ENCODE measurements around the gene XKR8. TPM values are rescaled to one million over a fixed set of nuclear protein-coding genes. Genes with fewer than 3 reads are reported as not detected.

Gene XKR8
- total and polyA plus RNA-seq, 2 of the 13 experiments (the other 11 are each of a cell fraction or from before 2014, with no cell fraction given): 5.4 to 6.3 TPM

DNA sequence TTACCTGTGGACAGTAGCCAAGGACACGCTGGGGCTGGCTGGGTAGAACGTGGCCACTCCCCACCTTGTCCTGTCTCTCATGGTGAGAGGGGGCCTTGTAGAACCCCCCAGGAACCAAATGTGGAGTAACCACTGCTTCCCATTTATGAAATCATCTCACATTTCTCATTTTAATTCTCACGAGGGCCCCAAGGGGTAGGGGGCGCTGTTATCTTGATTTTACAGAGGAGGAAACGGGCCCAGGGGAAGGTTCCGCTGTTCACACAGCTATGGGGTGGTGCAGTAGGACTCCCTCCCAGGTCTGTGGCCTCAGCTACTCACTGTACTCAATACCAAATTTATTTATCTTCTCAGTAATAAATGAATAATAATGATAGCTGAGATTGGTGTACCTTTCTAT, 19.5 kb upstream of the XKR8 start:
- H3K4me1 ChIP-seq (ENCODE audit: insufficient read depth, low read length): peaks cover 59% of the 10 kb centered on the region
- no peaks in the 10 kb centered on the region for H3K36me3 ChIP-seq (replicated peaks in 1 of 2; ENCODE audit: control insufficient read depth in 1 of 2, insufficient read depth in 2 of 2, low read length in 2 of 2)
- no peak overlapping the region for H2AFZ ChIP-seq (ENCODE audit: low read length)
- ATAC-seq (peak; percentile 59), DNase-seq (ENCODE audit: low spot score) (peak; percentile 43), FAIRE-seq (no peak)
- no peaks in the 10 kb centered on the region for H3K9me3 ChIP-seq (ENCODE audit: low read length)
- H3K4me3 ChIP-seq (replicated peaks in 1 of 3; ENCODE audit: insufficient read depth in 1 of 3, low read depth in 2 of 3, low read length in 3 of 3): no peak overlapping the region; a peak in 1 of 6 replicates
- POLR2A ChIA-PET: no interaction called here
- H3K4me2 ChIP-seq (ENCODE audit: low read depth, low read length): 0 out of 2 replicates have a peak overlapping the region, but pooled peaks have one; percentile 10
- H3K27me3 ChIP-seq (ENCODE audit: control insufficient read depth in 1 of 2, insufficient read depth in 2 of 2, low read length in 2 of 2): no peaks in the 10 kb centered on the region
- CTCF ChIA-PET (ENCODE audit: low intra/inter-chr PET ratio, low total read pairs): no interaction called here
- intact Hi-C loops (cut with micrococcal nuclease; ENCODE audit: unreplicated experiment): no loop called here
- no peaks in the 10 kb centered on the region for H3K79me2 ChIP-seq (ENCODE audit: insufficient read depth, low read length)
- H3K27ac ChIP-seq (ENCODE audit: extremely low read length, insufficient read depth, low read length): no peak overlapping the region
- BruUV-seq (replicated peaks): no TSS peak
- no peaks in the 10 kb centered on the region for H4K20me1 ChIP-seq (ENCODE audit: insufficient read depth, low read length)
- in situ Hi-C loops (cut with HindIII; ENCODE audit: extremely low pct_ligation_motif_present, low pct_unique_long_range_greater_than_20kb): no loop called here
- no peak overlapping the region for H3K9ac ChIP-seq (ENCODE audit: insufficient read depth, low read depth, low read length)
- 8% methylated on average over 6 of the region's 6 CpGs for WGBS (ENCODE audit: low lambda C conversion rate)
- peak; percentile 30; the same call in 1 of the 2 replicates for TF ChIP-seq SMC3 (IDR thresholded peaks at IDR 0.05; ENCODE audit: low read length)
- no peak for TF ChIP-seq SRSF1 (optimal IDR thresholded peaks at IDR 0.05; ENCODE audit: low read depth, low read length)
- TF ChIP-seq ZNF296 (CRISPR knock-in tag; conservative IDR thresholded peaks at IDR 0.05): no peak
- TF ChIP-seq, protein P1, sequence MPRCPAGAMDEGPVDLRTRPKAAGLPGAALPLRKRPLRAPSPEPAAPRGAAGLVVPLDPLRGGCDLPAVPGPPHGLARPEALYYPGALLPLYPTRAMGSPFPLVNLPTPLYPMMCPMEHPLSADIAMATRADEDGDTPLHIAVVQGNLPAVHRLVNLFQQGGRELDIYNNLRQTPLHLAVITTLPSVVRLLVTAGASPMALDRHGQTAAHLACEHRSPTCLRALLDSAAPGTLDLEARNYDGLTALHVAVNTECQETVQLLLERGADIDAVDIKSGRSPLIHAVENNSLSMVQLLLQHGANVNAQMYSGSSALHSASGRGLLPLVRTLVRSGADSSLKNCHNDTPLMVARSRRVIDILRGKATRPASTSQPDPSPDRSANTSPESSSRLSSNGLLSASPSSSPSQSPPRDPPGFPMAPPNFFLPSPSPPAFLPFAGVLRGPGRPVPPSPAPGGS (CRISPR knock-in tag; IDR thresholded peaks at IDR 0.05): no peak
- no peak for TF ChIP-seq ZBTB8A (CRISPR knock-in tag; IDR thresholded peaks at IDR 0.05; ENCODE audit: borderline replicate concordance, low read depth)
- TF ChIP-seq TAF1 (CRISPR knock-in tag; IDR thresholded peaks at IDR 0.05): no peak
- peak; percentile 62 for TF ChIP-seq STAG1 (CRISPR knock-in tag; IDR thresholded peaks at IDR 0.05)
- 0 out of 2 replicates have a peak, but pooled peaks have one; percentile 12 for TF ChIP-seq MAZ (IDR thresholded peaks at IDR 0.05; ENCODE audit: borderline replicate concordance, low read depth, low read length)
- TF ChIP-seq MAZ (CRISPR knock-in tag; IDR thresholded peaks at IDR 0.05; ENCODE audit: low read depth): no peak
- TF ChIP-seq, protein P2, sequence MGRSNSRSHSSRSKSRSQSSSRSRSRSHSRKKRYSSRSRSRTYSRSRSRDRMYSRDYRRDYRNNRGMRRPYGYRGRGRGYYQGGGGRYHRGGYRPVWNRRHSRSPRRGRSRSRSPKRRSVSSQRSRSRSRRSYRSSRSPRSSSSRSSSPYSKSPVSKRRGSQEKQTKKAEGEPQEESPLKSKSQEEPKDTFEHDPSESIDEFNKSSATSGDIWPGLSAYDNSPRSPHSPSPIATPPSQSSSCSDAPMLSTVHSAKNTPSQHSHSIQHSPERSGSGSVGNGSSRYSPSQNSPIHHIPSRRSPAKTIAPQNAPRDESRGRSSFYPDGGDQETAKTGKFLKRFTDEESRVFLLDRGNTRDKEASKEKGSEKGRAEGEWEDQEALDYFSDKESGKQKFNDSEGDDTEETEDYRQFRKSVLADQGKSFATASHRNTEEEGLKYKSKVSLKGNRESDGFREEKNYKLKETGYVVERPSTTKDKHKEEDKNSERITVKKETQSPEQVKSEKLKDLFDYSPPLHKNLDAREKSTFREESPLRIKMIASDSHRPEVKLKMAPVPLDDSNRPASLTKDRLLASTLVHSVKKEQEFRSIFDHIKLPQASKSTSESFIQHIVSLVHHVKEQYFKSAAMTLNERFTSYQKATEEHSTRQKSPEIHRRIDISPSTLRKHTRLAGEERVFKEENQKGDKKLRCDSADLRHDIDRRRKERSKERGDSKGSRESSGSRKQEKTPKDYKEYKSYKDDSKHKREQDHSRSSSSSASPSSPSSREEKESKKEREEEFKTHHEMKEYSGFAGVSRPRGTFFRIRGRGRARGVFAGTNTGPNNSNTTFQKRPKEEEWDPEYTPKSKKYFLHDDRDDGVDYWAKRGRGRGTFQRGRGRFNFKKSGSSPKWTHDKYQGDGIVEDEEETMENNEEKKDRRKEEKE (IDR thresholded peaks at IDR 0.05): no peak
- TF ChIP-seq, protein P3, sequence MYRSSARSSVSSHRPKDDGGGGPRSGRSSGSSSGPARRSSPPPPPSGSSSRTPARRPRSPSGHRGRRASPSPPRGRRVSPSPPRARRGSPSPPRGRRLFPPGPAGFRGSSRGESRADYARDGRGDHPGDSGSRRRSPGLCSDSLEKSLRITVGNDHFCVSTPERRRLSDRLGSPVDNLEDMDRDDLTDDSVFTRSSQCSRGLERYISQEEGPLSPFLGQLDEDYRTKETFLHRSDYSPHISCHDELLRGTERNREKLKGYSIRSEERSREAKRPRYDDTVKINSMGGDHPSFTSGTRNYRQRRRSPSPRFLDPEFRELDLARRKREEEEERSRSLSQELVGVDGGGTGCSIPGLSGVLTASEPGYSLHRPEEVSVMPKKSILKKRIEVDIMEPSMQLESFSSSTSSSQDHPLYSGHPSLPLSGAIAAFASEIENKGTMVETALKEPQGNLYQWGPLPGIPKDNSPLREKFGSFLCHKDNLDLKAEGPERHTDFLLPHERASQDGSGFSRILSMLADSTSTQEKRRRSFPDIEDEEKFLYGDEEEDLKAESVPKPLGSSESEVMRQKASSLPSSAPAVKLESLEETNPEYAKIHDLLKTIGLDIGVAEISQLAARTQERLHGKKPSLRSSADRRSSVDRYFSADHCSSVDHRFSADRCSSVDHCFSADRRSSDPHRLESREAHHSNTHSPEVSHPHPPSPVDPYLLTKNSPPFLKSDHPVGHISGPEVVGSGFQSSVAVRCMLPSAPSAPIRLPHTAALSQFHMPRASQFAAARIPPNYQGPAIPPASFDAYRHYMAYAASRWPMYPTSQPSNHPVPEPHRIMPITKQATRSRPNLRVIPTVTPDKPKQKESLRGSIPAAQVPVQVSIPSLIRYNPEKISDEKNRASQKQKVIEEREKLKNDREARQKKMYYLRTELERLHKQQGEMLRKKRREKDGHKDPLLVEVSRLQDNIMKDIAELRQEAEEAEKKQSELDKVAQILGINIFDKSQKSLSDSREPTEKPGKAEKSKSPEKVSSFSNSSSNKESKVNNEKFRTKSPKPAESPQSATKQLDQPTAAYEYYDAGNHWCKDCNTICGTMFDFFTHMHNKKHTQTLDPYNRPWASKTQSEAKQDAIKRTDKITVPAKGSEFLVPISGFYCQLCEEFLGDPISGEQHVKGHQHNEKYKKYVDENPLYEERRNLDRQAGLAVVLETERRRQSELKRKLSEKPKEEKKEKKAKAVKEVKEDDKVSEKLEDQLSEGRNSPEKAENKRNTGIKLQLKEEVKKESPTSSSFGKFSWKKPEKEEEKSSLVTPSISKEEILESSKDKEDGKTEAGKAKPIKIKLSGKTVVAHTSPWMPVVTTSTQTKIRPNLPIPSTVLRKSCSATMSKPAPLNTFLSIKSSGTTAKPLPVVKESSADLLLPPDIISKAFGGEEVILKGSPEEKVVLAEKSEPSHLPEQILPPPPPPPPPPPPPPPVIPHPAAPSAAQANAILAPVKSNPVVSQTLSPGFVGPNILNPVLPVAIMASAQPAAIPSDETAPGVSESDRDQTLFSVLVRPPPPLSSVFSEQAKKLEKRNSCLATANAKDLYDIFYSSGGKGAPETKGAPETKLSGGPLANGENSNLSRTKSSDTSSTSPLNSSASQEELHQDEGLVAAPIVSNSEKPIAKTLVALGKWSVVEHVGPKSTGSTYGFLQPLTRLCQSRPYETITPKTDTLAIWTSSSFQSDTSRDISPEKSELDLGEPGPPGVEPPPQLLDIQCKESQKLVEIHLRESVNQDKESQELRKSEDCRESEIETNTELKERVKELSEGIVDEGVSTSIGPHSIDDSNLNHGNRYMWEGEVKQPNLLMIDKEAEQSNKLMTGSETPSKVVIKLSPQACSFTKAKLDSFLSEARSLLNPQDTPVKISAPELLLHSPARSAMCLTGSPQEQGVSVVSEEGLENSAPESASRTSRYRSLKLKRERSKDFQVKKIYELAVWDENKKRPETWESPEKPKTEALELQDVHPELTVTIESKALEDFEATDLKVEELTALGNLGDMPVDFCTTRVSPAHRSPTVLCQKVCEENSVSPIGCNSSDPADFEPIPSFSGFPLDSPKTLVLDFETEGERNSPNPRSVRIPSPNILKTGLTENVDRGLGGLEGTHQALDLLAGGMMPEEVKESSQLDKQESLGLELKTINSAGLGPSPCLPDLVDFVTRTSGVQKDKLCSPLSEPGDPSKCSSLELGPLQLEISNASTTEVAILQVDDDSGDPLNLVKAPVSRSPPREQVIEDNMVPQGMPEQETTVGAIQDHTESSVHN (CRISPR knock-in tag; IDR thresholded peaks at IDR 0.05): no peak

Measured in HepG2 (cell line).